GM21786 (cell line): Measurements from ENCODE around the gene HAVCR2.
A peak's percentile ranks its signal among the peaks of the same experiment; 100 is the strongest.
"Not testable (repeated sequence)": the region's sequence is repeated elsewhere in the genome, so short reads cannot be mapped to it uniquely, and the experiment has no call there.

Experiments
- ATAC-seq: cut with Tn5 transposase; IDR thresholded peaks from one replicate; pipeline ENCODE4 v1.9.1; 2021; ENCODE audit not compliant: unreplicated experiment

Gene HAVCR2

DNA sequence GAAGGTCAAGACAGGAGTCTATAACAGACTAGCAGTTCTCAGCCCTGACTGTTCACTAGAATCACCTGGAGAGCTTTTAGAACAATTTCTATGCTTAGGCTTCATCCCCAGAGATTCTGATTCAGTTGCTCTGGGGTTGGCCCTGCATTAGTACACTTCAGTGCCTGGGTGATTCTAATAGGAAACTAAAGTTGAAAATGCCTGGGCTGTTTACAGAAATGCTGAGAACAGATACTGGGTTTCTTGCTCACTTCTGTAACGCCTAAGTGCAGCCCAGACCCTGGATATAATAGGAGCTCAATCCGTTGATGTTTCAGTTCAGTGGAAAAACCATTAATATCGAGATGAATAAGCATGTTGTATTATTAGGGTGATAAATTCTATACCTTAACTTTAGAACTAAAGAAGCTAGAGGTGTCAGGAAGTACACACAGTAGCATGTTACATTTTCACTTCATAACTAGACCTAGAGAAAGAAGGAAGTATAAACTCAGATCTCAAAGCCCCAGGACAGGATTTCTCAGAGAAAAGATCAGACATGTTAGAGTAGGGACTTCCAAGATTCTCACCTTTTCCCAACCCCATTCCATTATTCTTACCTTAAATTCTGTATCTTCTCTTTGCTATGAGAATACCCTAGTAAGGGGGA lies 20.4 kb downstream of the HAVCR2 start:
- ATAC-seq = peak; percentile 86

DNA sequence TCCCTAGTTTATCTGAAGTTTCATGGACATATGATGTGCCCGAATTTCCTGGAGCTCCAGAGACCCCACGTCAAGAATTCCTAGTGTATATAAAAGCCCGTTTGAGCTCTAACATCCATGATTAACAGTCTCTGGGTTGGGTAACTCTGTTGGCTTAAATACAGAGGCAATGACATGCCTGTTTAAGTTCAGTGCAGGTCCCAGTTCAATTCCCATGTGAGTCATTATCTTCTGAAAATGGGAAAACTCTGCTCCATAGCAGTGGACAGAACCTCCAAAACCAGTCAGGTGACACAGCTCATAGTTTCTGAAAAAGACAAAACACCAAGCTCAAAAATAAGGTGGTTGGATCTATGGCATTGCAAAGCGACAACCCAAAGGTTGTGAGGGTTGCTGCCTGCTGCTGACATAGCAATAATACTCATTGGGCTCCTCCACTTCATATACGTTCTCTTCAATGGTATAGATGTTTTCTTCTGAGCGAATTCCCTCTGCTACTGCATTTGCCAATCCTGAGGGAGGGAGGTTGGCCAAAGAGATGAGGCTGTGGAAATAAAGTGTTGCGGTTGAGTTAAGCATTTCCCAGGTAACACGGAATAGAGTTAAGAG lies 22.0 kb downstream of the HAVCR2 start:
- no peak for ATAC-seq

DNA sequence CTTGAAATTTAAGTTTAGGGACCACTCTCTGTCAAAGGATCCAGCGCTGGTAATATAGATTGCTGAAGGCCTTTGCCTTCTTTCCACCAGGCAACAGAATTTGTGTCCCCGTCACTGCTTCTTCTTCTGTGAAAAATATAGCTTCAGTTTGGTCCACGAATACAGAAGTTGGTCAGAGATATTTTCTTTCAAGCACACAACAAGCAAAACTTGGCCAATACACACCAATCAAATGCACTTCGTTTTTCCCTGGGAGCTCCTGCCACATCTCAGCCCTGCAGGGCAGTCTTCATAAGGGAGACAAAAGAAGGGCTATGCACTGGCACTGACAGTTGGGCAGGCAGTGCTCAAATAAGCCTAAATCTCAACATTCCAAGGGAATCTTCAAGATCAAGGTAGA lies 22.9 kb downstream of the HAVCR2 start:
- no peak for ATAC-seq

- ATAC-seq = no peak
These were observed 28.6 kb downstream of the HAVCR2 start for GRCh38 chr5:157080286-157080685.

GRCh38 chr5:157076558-157076957 lies 32.3 kb downstream of the HAVCR2 start:
- no peak for ATAC-seq

- ATAC-seq = no peak
These were observed 36.3 kb downstream of the HAVCR2 start for GRCh38 chr5:157072508-157072907.

GRCh38 chr5:157069949-157070348 lies 38.9 kb downstream of the HAVCR2 start:
- ATAC-seq = no peak

DNA sequence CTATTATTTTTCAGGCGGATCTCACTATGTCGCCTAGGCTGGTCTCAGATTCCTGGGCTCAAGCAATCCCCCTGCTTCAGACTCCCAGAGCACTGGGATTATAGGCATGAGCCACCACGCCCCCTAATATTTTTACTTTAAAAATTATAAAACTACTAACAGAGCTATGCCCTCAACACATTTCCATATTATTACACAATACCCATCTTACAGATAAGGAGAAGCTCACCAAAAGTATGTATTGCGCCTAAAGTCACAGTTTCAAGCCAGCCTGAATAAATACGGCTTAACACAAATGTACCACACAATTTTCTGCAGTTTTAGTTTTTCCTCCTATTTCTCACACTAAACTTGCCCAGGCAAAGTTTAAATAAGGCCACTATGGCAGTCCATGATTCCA lies 40.1 kb downstream of the HAVCR2 start:
- no peak for ATAC-seq

DNA sequence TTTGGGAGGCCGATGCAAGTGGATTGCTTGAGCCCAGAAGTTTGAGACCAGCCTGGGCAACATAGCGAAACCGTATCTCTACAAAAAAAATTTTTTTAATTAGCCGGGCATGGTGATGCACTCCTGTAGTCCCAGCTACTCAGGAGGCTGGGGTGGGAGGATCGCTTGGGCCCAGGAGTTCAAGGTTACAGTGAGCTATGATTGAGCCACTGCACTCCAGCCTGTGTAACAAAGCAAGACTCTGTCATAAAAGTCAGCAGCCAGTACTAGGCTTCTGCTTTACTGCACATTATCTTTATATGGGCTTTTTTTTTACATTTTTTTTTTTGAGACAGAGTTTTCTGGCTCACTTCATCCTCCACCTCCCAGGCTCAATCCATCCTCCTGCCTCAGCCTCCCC lies 40.5 kb downstream of the HAVCR2 start:
- ATAC-seq = no peak

DNA sequence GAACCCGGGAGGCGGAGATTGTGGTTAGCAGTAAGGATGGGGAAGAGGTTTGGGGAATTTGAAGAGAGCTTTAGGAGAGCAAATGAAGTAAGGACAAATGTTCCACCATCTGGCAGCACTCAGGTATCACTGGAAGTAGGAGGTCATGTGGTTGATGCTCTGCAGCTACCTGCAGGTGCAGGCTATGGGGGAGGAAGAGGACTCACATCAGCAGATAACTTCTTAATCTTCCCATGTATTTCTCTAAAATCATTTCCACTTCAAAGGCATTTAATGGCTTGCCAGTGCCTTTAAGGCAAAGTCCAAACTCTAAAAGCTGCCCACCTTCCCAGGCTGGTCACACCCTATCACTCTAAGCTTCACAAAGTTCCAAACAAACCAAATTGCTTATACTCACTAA lies 41.8 kb downstream of the HAVCR2 start:
- no peak for ATAC-seq

GRCh38 chr5:157066080-157066479 lies 42.8 kb downstream of the HAVCR2 start:
- ATAC-seq = no peak

- ATAC-seq = no peak
These were observed 44.9 kb downstream of the HAVCR2 start for GRCh38 chr5:157063776-157064430.

DNA sequence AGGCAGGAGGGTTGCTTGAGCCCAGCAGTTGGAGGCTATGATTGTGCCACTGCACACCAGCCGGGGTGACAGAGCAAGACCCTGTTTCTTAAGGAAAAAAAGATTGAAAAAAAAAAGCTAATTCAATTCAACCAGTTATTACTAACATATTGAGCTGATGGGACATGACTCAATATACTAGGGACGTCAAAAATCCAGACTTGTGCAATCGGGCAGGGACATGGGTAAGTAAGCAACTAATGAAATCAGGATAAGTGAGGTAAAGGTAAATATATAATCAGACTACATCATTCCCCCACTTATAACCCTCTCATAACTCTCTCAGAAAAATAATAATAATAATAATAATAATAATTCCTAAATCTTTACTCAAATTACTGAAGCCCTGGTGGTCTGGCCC lies 49.0 kb downstream of the HAVCR2 start:
- ATAC-seq = no peak

GRCh38 chr5:157059093-157059539 lies 49.7 kb downstream of the HAVCR2 start, which contains the start of gene HAVCR1:
Gene HAVCR1 (minus strand): TSS chr5:157059116. CDS start chr5:157057943, 1,173 bp downstream.
- ATAC-seq = peak; percentile 55

- ATAC-seq = no peak
These were observed 51.1 kb downstream of the HAVCR2 start for GRCh38 chr5:157057459-157058370.

- ATAC-seq = not testable (repeated sequence)
These were observed 52.0 kb downstream of the HAVCR2 start for GRCh38 chr5:157056848-157057247.

GRCh38 chr5:157051604-157052245 lies 57.1 kb downstream of the HAVCR2 start:
- no peak for ATAC-seq

GRCh38 chr5:157050050-157050449 lies 58.8 kb downstream of the HAVCR2 start:
- no peak for ATAC-seq

- no peak for ATAC-seq
These were observed 59.2 kb downstream of the HAVCR2 start for GRCh38 chr5:157049605-157050004.

- peak; percentile 63 for ATAC-seq
These were observed 60.9 kb downstream of the HAVCR2 start for GRCh38 chr5:157047898-157048297.

DNA sequence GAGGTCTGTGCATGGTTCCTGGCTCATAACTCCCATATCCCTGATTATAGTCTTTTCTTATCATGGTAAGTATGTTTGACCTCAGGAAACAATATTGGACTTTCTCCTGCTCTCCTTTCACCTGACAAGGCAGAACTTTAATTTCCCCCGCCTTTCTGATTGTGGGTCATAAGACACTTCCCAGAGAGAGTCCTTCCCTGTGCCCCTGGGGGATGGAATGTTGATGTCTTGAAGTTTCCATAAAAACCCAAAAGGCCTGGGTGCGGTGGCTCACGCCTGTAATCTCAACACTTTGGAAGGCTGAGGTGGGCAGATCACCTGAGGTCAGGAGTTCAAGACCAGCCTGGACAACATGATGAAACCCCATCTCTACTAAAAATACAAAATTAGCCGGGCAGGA lies 61.8 kb downstream of the HAVCR2 start:
- ATAC-seq = not testable (repeated sequence)
